ENCODE results near the gene PRKCA.

Gene PRKCA

DNA sequence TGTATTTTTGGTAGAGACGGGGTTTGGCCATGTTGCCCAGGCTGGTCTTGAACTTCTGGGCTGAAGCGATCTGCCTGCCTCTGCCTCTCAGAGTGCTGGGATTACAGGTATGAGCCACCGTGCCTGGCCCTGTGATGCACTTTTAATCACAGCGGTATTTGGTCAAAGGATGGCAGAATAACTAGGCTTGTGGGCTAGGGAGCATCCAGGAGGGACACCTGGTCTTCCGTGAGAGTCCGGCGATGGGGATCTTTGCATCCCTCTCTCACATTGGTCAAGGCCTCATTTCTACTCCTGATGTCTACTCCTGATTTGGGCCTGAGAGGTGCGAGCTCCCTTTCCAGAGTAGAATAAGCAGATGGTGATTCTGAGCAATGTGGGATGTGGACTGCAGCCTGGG lies 274.6 kb downstream of the PRKCA start:
- TF ChIP-seq POLR2A (IDR thresholded peaks at IDR 0.05; ENCODE audit: extremely low read depth, insufficient read length): no peak
- no peak for TF ChIP-seq MYC (IDR thresholded peaks at IDR 0.05; ENCODE audit: low read depth, low read length)
- TF ChIP-seq, protein P1, sequence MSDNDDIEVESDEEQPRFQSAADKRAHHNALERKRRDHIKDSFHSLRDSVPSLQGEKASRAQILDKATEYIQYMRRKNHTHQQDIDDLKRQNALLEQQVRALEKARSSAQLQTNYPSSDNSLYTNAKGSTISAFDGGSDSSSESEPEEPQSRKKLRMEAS (IDR thresholded peaks at IDR 0.05; ENCODE audit: low read depth, low read length): no peak
- no peak for TF ChIP-seq CTCF (IDR thresholded peaks at IDR 0.05; ENCODE audit: low read depth, low read length)
- DNase-seq (ENCODE audit: low read depth): no peak

DNA sequence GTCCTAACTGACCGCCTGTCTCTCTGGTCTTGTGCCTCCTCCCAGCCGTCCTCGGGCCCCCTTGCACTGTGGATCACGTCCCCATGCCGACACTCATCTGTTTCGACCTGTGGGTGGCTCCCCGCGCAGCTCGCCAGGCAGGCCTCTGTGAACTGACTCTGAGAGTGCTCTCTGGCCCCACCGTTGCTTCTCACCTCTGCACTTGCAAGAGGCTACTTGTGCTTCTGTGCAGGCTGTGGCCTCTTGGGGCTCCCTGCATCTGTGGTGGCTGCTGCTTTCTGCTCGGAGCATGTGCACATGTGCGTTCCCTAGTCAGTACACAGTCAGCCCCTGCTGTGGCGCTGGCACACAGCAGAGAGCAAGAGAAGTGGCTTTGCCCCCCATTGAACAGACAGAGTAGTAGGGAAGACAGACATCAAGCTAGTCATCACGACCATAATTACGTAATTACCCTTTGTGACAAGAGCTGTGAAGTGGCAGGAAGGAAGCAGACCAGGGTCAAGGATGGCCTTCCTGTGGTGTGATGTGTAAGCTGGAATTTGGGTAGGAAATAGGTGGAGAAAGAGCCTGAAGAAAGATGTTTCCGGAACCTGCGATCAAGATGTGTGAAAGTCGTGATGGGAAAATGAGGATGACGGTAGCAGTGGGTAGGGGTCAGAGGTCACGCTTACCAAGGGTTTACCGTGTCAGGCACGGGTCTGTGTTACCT lies 276.5 kb downstream of the PRKCA start:
- TF ChIP-seq CTCF (IDR thresholded peaks at IDR 0.05; ENCODE audit: low read depth, low read length) (no peak), POLR2A (IDR thresholded peaks at IDR 0.05; ENCODE audit: extremely low read depth, insufficient read length) (no peak), MYC (IDR thresholded peaks at IDR 0.05; ENCODE audit: low read depth, low read length) (no peak)
- TF ChIP-seq, protein P1 (IDR thresholded peaks at IDR 0.05; ENCODE audit: low read depth, low read length): no peak
- H3K4me3 ChIP-seq (ENCODE audit: low read depth, low read length): no peak overlapping the region
- peak; percentile 70 for DNase-seq (ENCODE audit: low read depth)

More for the DNA sequence above, 274.6 kb downstream of the PRKCA start:
- no peak overlapping the region for H3K4me3 ChIP-seq (ENCODE audit: low read depth, low read length)

DNA sequence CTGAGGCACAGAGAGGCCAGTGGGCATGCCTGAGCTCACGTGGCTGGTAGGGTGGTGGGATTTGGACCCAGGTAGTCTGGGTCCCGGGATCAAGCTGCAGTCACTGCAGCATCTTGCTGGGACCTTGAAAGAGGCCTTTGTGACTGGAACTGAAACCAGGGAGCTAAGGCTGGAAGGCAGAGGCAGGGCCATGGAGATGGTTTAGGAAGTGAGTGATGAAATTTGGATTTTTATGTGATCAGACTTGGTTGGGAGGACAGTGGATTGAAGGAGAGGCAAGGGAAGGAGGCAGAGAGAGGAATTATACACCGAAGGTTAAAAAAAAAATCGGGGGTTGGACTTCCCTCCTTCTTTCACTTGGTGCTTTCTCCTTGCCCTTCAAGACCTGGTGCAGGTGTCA lies 277.1 kb downstream of the PRKCA start:
- no peak overlapping the region for H3K4me3 ChIP-seq (ENCODE audit: low read depth, low read length)
- DNase-seq (ENCODE audit: low read depth): no peak
- no peak for TF ChIP-seq CTCF (IDR thresholded peaks at IDR 0.05; ENCODE audit: low read depth, low read length)
- TF ChIP-seq, protein P1 (IDR thresholded peaks at IDR 0.05; ENCODE audit: low read depth, low read length): no peak
- no peak for TF ChIP-seq MYC (IDR thresholded peaks at IDR 0.05; ENCODE audit: low read depth, low read length)
- no peak for TF ChIP-seq POLR2A (IDR thresholded peaks at IDR 0.05; ENCODE audit: extremely low read depth, insufficient read length)

- no peak for DNase-seq (ENCODE audit: low read depth)
Measured at GRCh38 chr17:66580184-66580955, 278.0 kb downstream of the PRKCA start.

GRCh38 chr17:66580956-66581391 lies 278.6 kb downstream of the PRKCA start:
- TF ChIP-seq POLR2A (IDR thresholded peaks at IDR 0.05; ENCODE audit: extremely low read depth, insufficient read length) (no peak), MYC (IDR thresholded peaks at IDR 0.05; ENCODE audit: low read depth, low read length) (no peak), CTCF (IDR thresholded peaks at IDR 0.05; ENCODE audit: low read depth, low read length) (no peak)
- TF ChIP-seq, protein P1 (IDR thresholded peaks at IDR 0.05; ENCODE audit: low read depth, low read length): no peak
- no peak for DNase-seq (ENCODE audit: low read depth)
- no peak overlapping the region for H3K4me3 ChIP-seq (ENCODE audit: low read depth, low read length)

More at GRCh38 chr17:66580184-66580955, 278.0 kb downstream of the PRKCA start:
- no peak for TF ChIP-seq MYC (IDR thresholded peaks at IDR 0.05; ENCODE audit: low read depth, low read length)
- TF ChIP-seq POLR2A (IDR thresholded peaks at IDR 0.05; ENCODE audit: extremely low read depth, insufficient read length): no peak
- TF ChIP-seq, protein P1 (IDR thresholded peaks at IDR 0.05; ENCODE audit: low read depth, low read length): no peak
- no peak for TF ChIP-seq CTCF (IDR thresholded peaks at IDR 0.05; ENCODE audit: low read depth, low read length)
- H3K4me3 ChIP-seq (ENCODE audit: low read depth, low read length): no peak overlapping the region

Measured in NB4 (cell line).